ENCODE measurements around the gene CNOT11.

Gene CNOT11

GRCh38 chr2:101296371-101296770 is 43.7 kb downstream of the CNOT11 start:
- no peaks in the 10 kb centered on the region for H3K36me3 ChIP-seq (ENCODE audit: control insufficient read depth, insufficient read depth, low read length)
- no peak overlapping the region for H2AFZ ChIP-seq
- no peak overlapping the region for H3K9ac ChIP-seq
- H3K4me1 ChIP-seq = peaks cover 5% of the 10 kb centered on the region
- no peaks in the 10 kb centered on the region for H3K27me3 ChIP-seq (ENCODE audit: control insufficient read depth, insufficient read depth, low read length)
- H3K79me2 ChIP-seq = peaks cover 11% of the 10 kb centered on the region
- no peak overlapping the region for H3K27ac ChIP-seq
- no peak for TF ChIP-seq CTCF (IDR thresholded peaks at IDR 0.05)
- H3K9me3 ChIP-seq (ENCODE audit: control insufficient read depth, low read length) = no peaks in the 10 kb centered on the region
- H3K4me2 ChIP-seq (ENCODE audit: low read length) = no peak overlapping the region
- no peak overlapping the region for H3K4me3 ChIP-seq (ENCODE audit: low read depth, low read length)

- H3K36me3 ChIP-seq (ENCODE audit: control insufficient read depth, insufficient read depth, low read length) = no peaks in the 10 kb centered on the region
- H3K9me3 ChIP-seq (ENCODE audit: control insufficient read depth, low read length) = no peaks in the 10 kb centered on the region
- H3K27me3 ChIP-seq (ENCODE audit: control insufficient read depth, insufficient read depth, low read length) = no peaks in the 10 kb centered on the region
- no peak overlapping the region for H3K4me2 ChIP-seq (ENCODE audit: low read length)
- TF ChIP-seq CTCF (IDR thresholded peaks at IDR 0.05) = no peak
- H2AFZ ChIP-seq = no peak overlapping the region
- no peak overlapping the region for H3K27ac ChIP-seq
- H3K79me2 ChIP-seq = peaks cover 15% of the 10 kb centered on the region
- H3K4me1 ChIP-seq = peaks cover 5% of the 10 kb centered on the region
- H3K4me3 ChIP-seq (ENCODE audit: low read depth, low read length) = no peak overlapping the region
- no peak overlapping the region for H3K9ac ChIP-seq
Measured at GRCh38 chr2:101297383-101297782, 44.7 kb downstream of the CNOT11 start.

GRCh38 chr2:101299604-101300003 is 46.9 kb downstream of the CNOT11 start:
- TF ChIP-seq CTCF (IDR thresholded peaks at IDR 0.05) = no peak
- Histone ChIP-seq H3K27ac (no peak overlapping the region), H3K4me3 (ENCODE audit: low read depth, low read length) (no peak overlapping the region), H3K79me2 (peaks cover 18% of the 10 kb centered on the region), H3K9me3 (ENCODE audit: control insufficient read depth, low read length) (no peaks in the 10 kb centered on the region), H2AFZ (no peak overlapping the region), H3K36me3 (ENCODE audit: control insufficient read depth, insufficient read depth, low read length) (no peaks in the 10 kb centered on the region), H3K4me1 (no peaks in the 10 kb centered on the region), H3K4me2 (ENCODE audit: low read length) (no peak overlapping the region), H3K27me3 (ENCODE audit: control insufficient read depth, insufficient read depth, low read length) (no peaks in the 10 kb centered on the region), H3K9ac (no peak overlapping the region)

GRCh38 chr2:101300164-101300563 is 47.5 kb downstream of the CNOT11 start:
- no peak overlapping the region for H3K27ac ChIP-seq
- H3K36me3 ChIP-seq (ENCODE audit: control insufficient read depth, insufficient read depth, low read length) = no peaks in the 10 kb centered on the region
- no peaks in the 10 kb centered on the region for H3K4me1 ChIP-seq

More at GRCh38 chr2:101300164-101300563, 47.5 kb downstream of the CNOT11 start:
- H3K27me3 ChIP-seq (ENCODE audit: control insufficient read depth, insufficient read depth, low read length) = no peaks in the 10 kb centered on the region
- H3K9ac ChIP-seq = no peak overlapping the region
- no peaks in the 10 kb centered on the region for H3K9me3 ChIP-seq (ENCODE audit: control insufficient read depth, low read length)
- peaks cover 20% of the 10 kb centered on the region for H3K79me2 ChIP-seq
- H3K4me3 ChIP-seq (ENCODE audit: low read depth, low read length) = no peak overlapping the region
- H3K4me2 ChIP-seq (ENCODE audit: low read length) = no peak overlapping the region
- no peak for TF ChIP-seq CTCF (IDR thresholded peaks at IDR 0.05)
- H2AFZ ChIP-seq = no peak overlapping the region

Data from parathyroid adenoma (tissue), 2 donors.